IMR-90 (cell line): ENCODE measurements around the gene LIN9. TPM values are rescaled to one million over a fixed set of nuclear protein-coding genes. Genes with fewer than 3 reads are reported as not detected.

ENCODE experiments used
- ATAC-seq: fragments of 200-7000 bp; cut with Tn5 transposase; 2 replicates; pipeline ENCODE4 v1.9.1; 2020; ENCODE audit warnings: low read depth, mild to moderate bottlenecking, moderate library complexity
- BruUV-seq: library from RNA; stranded (reverse); fragments of 400-500 nt; replicated peaks from 2 replicates; lab custom pipeline; 2021; lab: Mats Ljungman, UMichigan
- CTCF ChIA-PET: fragments of 300-600 bp; formaldehyde crosslinking; extraction: SDS; loops from one replicate; lab custom pipeline; 2021; ENCODE audit warnings: antibody characterized with exemption; lab: Yijun Ruan, JAX
- POLR2A ChIA-PET: fragments of 300-600 bp; sonication (Branson Sonifier 250); formaldehyde crosslinking; loops from one replicate; lab custom pipeline; 2022; ENCODE audit warnings: antibody characterized with exemption; ENCODE audit not compliant: unreplicated experiment; lab: Charles Lee
- DNase-seq: peaks from one replicate; pipeline ENCODE4 v3.0.0; 2013
- H2AFZ ChIP-seq: replicated peaks from 2 replicates; pipeline ENCODE3; 2013; ENCODE audit warnings: low read length, mild to moderate bottlenecking; ENCODE audit not compliant: poor library complexity
- H2AK5ac ChIP-seq: 2 replicates; pipeline ENCODE4 v1.6.1; 2013; ENCODE audit warnings: low read depth, low read length, inconsistent platforms
- H2AK9ac ChIP-seq: replicated peaks from 2 replicates; pipeline ENCODE3; 2013; ENCODE audit warnings: mild to moderate bottlenecking, low read depth, low read length, moderate library complexity; ENCODE audit not compliant: poor library complexity
- H2BK120ac ChIP-seq: 2 replicates; pipeline ENCODE4 v1.6.1; 2013; ENCODE audit warnings: low read depth, low read length, inconsistent platforms
- H2BK15ac ChIP-seq: 3 replicates; pipeline ENCODE4 v1.6.1; 2013; ENCODE audit warnings: low read depth, low read length, inconsistent platforms
- H2BK20ac ChIP-seq: 2 replicates; pipeline ENCODE4 v1.6.1; 2013; ENCODE audit warnings: low read depth, mild to moderate bottlenecking, inconsistent platforms, low read length, moderate library complexity
- H2BK5ac ChIP-seq: 2 replicates; pipeline ENCODE4 v1.6.1; 2013; ENCODE audit warnings: mild to moderate bottlenecking, low read depth, low read length, inconsistent platforms; ENCODE audit not compliant: poor library complexity, severe bottlenecking
- H3K14ac ChIP-seq: replicated peaks from 2 replicates; pipeline ENCODE4 v1.6.1; 2013; ENCODE audit warnings: low read depth, low read length, inconsistent platforms
- H3K18ac ChIP-seq: 2 replicates; pipeline ENCODE4 v1.6.1; 2013; ENCODE audit warnings: low read depth, low read length, control low read depth
- H3K23ac ChIP-seq: 2 replicates; pipeline ENCODE4 v1.6.1; 2013; ENCODE audit warnings: low read depth, low read length, inconsistent platforms
- H3K27ac ChIP-seq: 2 replicates; pipeline ENCODE4 v1.5.1; 2013; ENCODE audit warnings: mild to moderate bottlenecking, control low read depth, low read length; ENCODE audit not compliant: insufficient read depth
- H3K27me3 ChIP-seq: 2 replicates; pipeline ENCODE4 v1.6.1; 2013; ENCODE audit warnings: low read length; ENCODE audit not compliant: control insufficient read depth, insufficient read depth
- H3K36me3 ChIP-seq: 2 replicates; pipeline ENCODE4 v1.6.1; 2013; ENCODE audit warnings: low read length, mixed read lengths; ENCODE audit not compliant: control insufficient read depth, insufficient read depth
- H3K4ac ChIP-seq: 2 replicates; pipeline ENCODE4 v1.6.1; 2013; ENCODE audit warnings: low read depth, low read length, inconsistent platforms
- H3K4me1 ChIP-seq: 2 replicates; pipeline ENCODE4 v1.6.1; 2013; ENCODE audit warnings: low read length, mixed read lengths; ENCODE audit not compliant: control insufficient read depth, insufficient read depth
- H3K4me2 ChIP-seq: 2 replicates; pipeline ENCODE4 v1.6.1; 2013; ENCODE audit warnings: low read depth, mild to moderate bottlenecking, control low read depth, low read length, moderate library complexity
- H3K4me3 ChIP-seq: 2 replicates; pipeline ENCODE4 v1.5.1; 2013; ENCODE audit warnings: low read depth, mild to moderate bottlenecking, control low read depth, low read length, moderate library complexity; ENCODE audit not compliant: insufficient read depth
- H3K56ac ChIP-seq: 2 replicates; pipeline ENCODE4 v1.6.1; 2013; ENCODE audit warnings: low read length, inconsistent platforms; ENCODE audit not compliant: insufficient read depth; ENCODE audit errors: extremely low read depth
- H3K79me1 ChIP-seq, 2 experiments: 2 replicates each; pipeline ENCODE4 v1.6.1; 2013; ENCODE audit warnings: low read length in 2 of 2, inconsistent platforms in 1 of 2, low read depth in 1 of 2
- H3K9ac ChIP-seq: 2 replicates; pipeline ENCODE4 v1.6.1; 2013; ENCODE audit warnings: low read depth, low read length, control low read depth
- H3K9me1 ChIP-seq: 2 replicates; pipeline ENCODE4 v1.6.1; 2013; ENCODE audit warnings: low read length, inconsistent platforms; ENCODE audit not compliant: insufficient read depth
- H3K9me3 ChIP-seq: 2 replicates; pipeline ENCODE4 v1.6.1; 2013; ENCODE audit warnings: low read length; ENCODE audit not compliant: control insufficient read depth, insufficient read depth
- H4K20me1 ChIP-seq: 2 replicates; pipeline ENCODE4 v1.6.1; 2013; ENCODE audit warnings: low read length, inconsistent platforms; ENCODE audit not compliant: insufficient read depth
- H4K5ac ChIP-seq: 2 replicates; pipeline ENCODE4 v1.6.1; 2013; ENCODE audit warnings: mild to moderate bottlenecking, low read depth, low read length, control low read depth
- H4K8ac ChIP-seq, 2 experiments: 2 replicates each; pipeline ENCODE4 v1.6.1; 2013; ENCODE audit warnings: low read depth in 2 of 2, low read length in 2 of 2, control low read depth in 1 of 2, inconsistent platforms in 1 of 2
- H4K91ac ChIP-seq: 2 replicates; pipeline ENCODE4 v1.6.1; 2013; ENCODE audit warnings: low read depth, low read length, inconsistent platforms; ENCODE audit not compliant: insufficient read depth
- BHLHE40 ChIP-seq: fragments of 150-350 bp; IDR thresholded peaks from 2 replicates; pipeline ENCODE4 v1.6.1; 2016; ENCODE audit warnings: mild to moderate bottlenecking, low read depth, low read length
- CEBPB ChIP-seq: IDR thresholded peaks from 2 replicates; pipeline ENCODE4 v1.6.1; 2012; ENCODE audit warnings: low read depth, low read length, improper control_type of control experiment
- CHD1 ChIP-seq: IDR thresholded peaks from 2 replicates; pipeline ENCODE4 v1.6.1; 2012; ENCODE audit warnings: low read depth, low read length, improper control_type of control experiment
- FOS ChIP-seq: fragments of 150-350 bp; IDR thresholded peaks from 2 replicates; pipeline ENCODE4 v1.6.1; 2016; ENCODE audit warnings: low read depth, low read length
- MAFK ChIP-seq: IDR thresholded peaks from 2 replicates; pipeline ENCODE4 v1.6.1; 2012; ENCODE audit warnings: low read depth, low read length, improper control_type of control experiment
- MAZ ChIP-seq: IDR thresholded peaks from 2 replicates; pipeline ENCODE4 v1.6.1; 2012; ENCODE audit warnings: low read depth, mild to moderate bottlenecking, low read length, improper control_type of control experiment, moderate library complexity, borderline replicate concordance
- MXI1 ChIP-seq: IDR thresholded peaks from 2 replicates; pipeline ENCODE4 v1.6.1; 2012; ENCODE audit warnings: low read depth, mild to moderate bottlenecking, low read length, moderate library complexity, borderline replicate concordance
- NFE2L2 ChIP-seq: fragments of 150-350 bp; IDR thresholded peaks from 2 replicates; pipeline ENCODE4 v1.6.1; 2016; ENCODE audit warnings: low read depth, mild to moderate bottlenecking, low read length
- POLR2A ChIP-seq: IDR thresholded peaks from 2 replicates; pipeline ENCODE4 v1.6.1; 2012; ENCODE audit warnings: mild to moderate bottlenecking, low read depth, low read length
- RAD21 ChIP-seq: IDR thresholded peaks from 2 replicates; pipeline ENCODE4 v1.6.1; 2012; ENCODE audit warnings: low read length, improper control_type of control experiment
- RCOR1 ChIP-seq: IDR thresholded peaks from 2 replicates; pipeline ENCODE4 v1.6.1; 2012; ENCODE audit warnings: mild to moderate bottlenecking, low read length, improper control_type of control experiment; ENCODE audit not compliant: insufficient replicate concordance
- RFX5 ChIP-seq: IDR thresholded peaks from 2 replicates; pipeline ENCODE4 v1.8.0; 2012; ENCODE audit warnings: low read depth, mild to moderate bottlenecking, low read length, moderate library complexity
- SMC3 ChIP-seq: fragments of 150-350 bp; IDR thresholded peaks from 2 replicates; pipeline ENCODE4 v1.6.1; 2016; ENCODE audit warnings: low read depth, mild to moderate bottlenecking, antibody characterized with exemption, low read length, moderate library complexity
- WGBS, 2 experiments: methylation state at CpG; one replicate each; pipeline versions ENCODE4 v1.1.5 to v1.1.7; 2013; ENCODE audit warnings: missing lambda C conversion rate in 2 of 2; ENCODE audit not compliant: insufficient read length in 1 of 2; ENCODE audit errors: extremely low coverage in 2 of 2; 5-methylcytosine and 5-hydroxymethylcytosine counted together
- dilution Hi-C: fragments of 300-500 bp; cut with HindIII; formaldehyde crosslinking; loops from one replicate; pipeline ENCODE4 v1.14.3; 2018; ENCODE audit warnings: low sequenced_read_pairs; ENCODE audit not compliant: unreplicated experiment
- in situ Hi-C: fragments of 300-500 bp; cut with MboI; formaldehyde crosslinking; loops from 3 replicates; pipeline ENCODE4 v1.14.3; 2019; ENCODE audit warnings: low sequenced_read_pairs, inconsistent platforms, mixed read lengths
- intact Hi-C: fragments of 100-400 bp; cut with micrococcal nuclease; formaldehyde crosslinking; loops from 2 replicates; pipeline ENCODE4 v1.10.0; 2022
- polyA plus RNA-seq, 3 experiments: library from polyadenylated mRNA; depleted of rRNA; stranded (reverse); fragments of >200 nt; gene quantifications; 2 replicates each; pipeline ENCODE4 v1.2.3, GENCODE V29; 2012; ENCODE audit warnings: low replicate concordance in 1 of 3
- total RNA-seq: library from RNA; depleted of rRNA; stranded (reverse); fragments of >200 nt; gene quantifications from 2 replicates; pipeline ENCODE4 v1.2.3, GENCODE V29; 2012
- TF ChIP-seq, protein P1 (sequence below): fragments of 150-350 bp; IDR thresholded peaks from 2 replicates; pipeline ENCODE4 v1.6.1; 2017; ENCODE audit warnings: mild to moderate bottlenecking, antibody characterized with exemption, low read length, low read depth
- TF ChIP-seq, protein P2 (sequence below): conservative IDR thresholded peaks from 2 replicates; pipeline ENCODE4 v1.5.1; 2012; ENCODE audit warnings: mild to moderate bottlenecking, low read depth, low read length, improper control_type of control experiment
- TF ChIP-seq, protein P3 (sequence below): fragments of 150-350 bp; IDR thresholded peaks from 2 replicates; pipeline ENCODE4 v1.6.1; 2016; ENCODE audit warnings: low read depth, mild to moderate bottlenecking, low read length, moderate library complexity, borderline replicate concordance

LIN9 gene
- total and polyA plus RNA-seq, 2 of the 4 experiments (the other 2 are of a cell fraction) = 2.3 to 3.9 TPM

DNA sequence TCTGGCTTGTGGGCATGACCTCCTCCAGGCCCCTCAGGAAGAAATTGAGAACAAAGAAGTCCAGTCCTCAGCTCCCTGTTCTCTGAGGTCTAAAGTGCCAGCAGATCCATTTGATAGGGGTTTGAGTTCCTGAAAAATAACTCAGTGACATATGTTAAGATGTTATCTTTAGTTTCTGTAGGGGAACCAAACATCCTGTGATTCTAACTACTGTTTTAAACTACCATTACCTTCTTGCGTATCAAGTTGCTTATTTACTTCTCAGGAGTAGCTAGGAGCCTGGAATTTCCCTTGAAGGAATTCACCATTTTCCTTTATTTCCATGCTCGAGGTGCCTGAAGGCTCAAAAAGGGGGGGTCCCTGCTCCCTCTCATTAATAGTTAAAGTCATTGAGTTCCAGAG lies 18.8 kb upstream of the LIN9 start:
- Histone ChIP-seq H3K9me3 (no peaks in the 10 kb centered on the region), H2BK120ac (no peak overlapping the region), H3K27ac (no peak overlapping the region), H3K4me3 (no peak overlapping the region), H3K23ac (no peak overlapping the region), H2AK5ac (no peak overlapping the region), H3K9me1 (no peaks in the 10 kb centered on the region), H4K20me1 (no peaks in the 10 kb centered on the region), H3K18ac (no peak overlapping the region), H3K56ac (no peak overlapping the region), H2AK9ac (no peak overlapping the region), H3K4ac (no peak overlapping the region), H4K5ac (no peak overlapping the region), H3K27me3 (peaks cover 3% of the 10 kb centered on the region; the same call in 1 of the 2 replicates), H3K36me3 (no peaks in the 10 kb centered on the region), H2AFZ (no peak overlapping the region), H2BK15ac (no peak overlapping the region), H2BK5ac (no peak overlapping the region), H3K9ac (no peak overlapping the region), H3K4me1 (no peaks in the 10 kb centered on the region), H3K4me2 (no peak overlapping the region), H3K79me1 (no peaks in the 10 kb centered on the region), H2BK20ac (no peak overlapping the region), H3K14ac (no peak overlapping the region), H4K91ac (no peak overlapping the region), H4K8ac (no peak overlapping the region)
- ATAC-seq = no peak
- intact Hi-C loops = no loop called here
- POLR2A ChIA-PET = no interaction called here
- in situ Hi-C loops = no loop called here
- dilution Hi-C loops = no loop called here
- TF ChIP-seq BHLHE40 (no peak), RFX5 (no peak), MAFK (no peak), FOS (no peak), CEBPB (no peak), POLR2A (no peak), MXI1 (no peak), CHD1 (no peak), MAZ (no peak), NFE2L2 (no peak), RAD21 (no peak), SMC3 (no peak), RCOR1 (no peak)
- TF ChIP-seq, protein P1, sequence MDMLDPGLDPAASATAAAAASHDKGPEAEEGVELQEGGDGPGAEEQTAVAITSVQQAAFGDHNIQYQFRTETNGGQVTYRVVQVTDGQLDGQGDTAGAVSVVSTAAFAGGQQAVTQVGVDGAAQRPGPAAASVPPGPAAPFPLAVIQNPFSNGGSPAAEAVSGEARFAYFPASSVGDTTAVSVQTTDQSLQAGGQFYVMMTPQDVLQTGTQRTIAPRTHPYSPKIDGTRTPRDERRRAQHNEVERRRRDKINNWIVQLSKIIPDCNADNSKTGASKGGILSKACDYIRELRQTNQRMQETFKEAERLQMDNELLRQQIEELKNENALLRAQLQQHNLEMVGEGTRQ = no peak
- TF ChIP-seq, protein P2, sequence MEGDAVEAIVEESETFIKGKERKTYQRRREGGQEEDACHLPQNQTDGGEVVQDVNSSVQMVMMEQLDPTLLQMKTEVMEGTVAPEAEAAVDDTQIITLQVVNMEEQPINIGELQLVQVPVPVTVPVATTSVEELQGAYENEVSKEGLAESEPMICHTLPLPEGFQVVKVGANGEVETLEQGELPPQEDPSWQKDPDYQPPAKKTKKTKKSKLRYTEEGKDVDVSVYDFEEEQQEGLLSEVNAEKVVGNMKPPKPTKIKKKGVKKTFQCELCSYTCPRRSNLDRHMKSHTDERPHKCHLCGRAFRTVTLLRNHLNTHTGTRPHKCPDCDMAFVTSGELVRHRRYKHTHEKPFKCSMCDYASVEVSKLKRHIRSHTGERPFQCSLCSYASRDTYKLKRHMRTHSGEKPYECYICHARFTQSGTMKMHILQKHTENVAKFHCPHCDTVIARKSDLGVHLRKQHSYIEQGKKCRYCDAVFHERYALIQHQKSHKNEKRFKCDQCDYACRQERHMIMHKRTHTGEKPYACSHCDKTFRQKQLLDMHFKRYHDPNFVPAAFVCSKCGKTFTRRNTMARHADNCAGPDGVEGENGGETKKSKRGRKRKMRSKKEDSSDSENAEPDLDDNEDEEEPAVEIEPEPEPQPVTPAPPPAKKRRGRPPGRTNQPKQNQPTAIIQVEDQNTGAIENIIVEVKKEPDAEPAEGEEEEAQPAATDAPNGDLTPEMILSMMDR = no peak
- TF ChIP-seq, protein P3, sequence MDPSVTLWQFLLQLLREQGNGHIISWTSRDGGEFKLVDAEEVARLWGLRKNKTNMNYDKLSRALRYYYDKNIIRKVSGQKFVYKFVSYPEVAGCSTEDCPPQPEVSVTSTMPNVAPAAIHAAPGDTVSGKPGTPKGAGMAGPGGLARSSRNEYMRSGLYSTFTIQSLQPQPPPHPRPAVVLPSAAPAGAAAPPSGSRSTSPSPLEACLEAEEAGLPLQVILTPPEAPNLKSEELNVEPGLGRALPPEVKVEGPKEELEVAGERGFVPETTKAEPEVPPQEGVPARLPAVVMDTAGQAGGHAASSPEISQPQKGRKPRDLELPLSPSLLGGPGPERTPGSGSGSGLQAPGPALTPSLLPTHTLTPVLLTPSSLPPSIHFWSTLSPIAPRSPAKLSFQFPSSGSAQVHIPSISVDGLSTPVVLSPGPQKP = no peak
- BruUV-seq = no TSS peak
- no peak for DNase-seq
- CTCF ChIA-PET = interaction anchor here (1.2 kb wide), 1 partner anchor 81 kb away, joined by 3 read pairs; the partner anchor contains the start of gene PARP1
- no CpG with 5 or more reads among the region's 2 CpGs for WGBS, 2 experiments
